Urinary bladder (tissue), 4 donors: ENCODE results near the gene MRPS34. TPM values are rescaled to one million over a fixed set of nuclear protein-coding genes. Genes with fewer than 3 reads are reported as not detected.

Source experiments
- DNase-seq: peaks from one replicate; pipeline ENCODE4 v3.0.0-alpha.2; 2015; ENCODE audit errors: extremely low spot score
- H3K27ac ChIP-seq: one replicate; pipeline ENCODE4 v1.5.1; 2013; ENCODE audit warnings: low read depth, mild to moderate bottlenecking, moderate library complexity
- H3K36me3 ChIP-seq: one replicate; pipeline ENCODE4 v1.6.1; 2013; ENCODE audit warnings: mild to moderate bottlenecking, moderate library complexity; ENCODE audit not compliant: insufficient read depth
- H3K4me1 ChIP-seq: one replicate; pipeline ENCODE4 v1.6.1; 2013; ENCODE audit warnings: mild to moderate bottlenecking, moderate library complexity; ENCODE audit not compliant: insufficient read depth
- H3K4me3 ChIP-seq: one replicate; pipeline ENCODE4 v1.5.1; 2013; ENCODE audit warnings: low read depth, low read length
- whole genome bisulfite sequencing: extraction: QIAGEN DNeasy Blood & Tissue Kit; methylation state at CpG from one replicate; pipeline ENCODE4 v1.1.7; 2013; 5-methylcytosine and 5-hydroxymethylcytosine counted together
- polyA plus RNA-seq: library from polyadenylated mRNA; stranded (reverse); fragments of 200-250 nt; gene quantifications from one replicate; pipeline ENCODE4 v1.2.3, GENCODE V29; 2013
- total RNA-seq: library from RNA; depleted of rRNA; stranded (reverse); fragments of >200 nt; gene quantifications from one replicate; pipeline ENCODE4 v1.2.3, GENCODE V29; 2014
- donor health status: healthy with polysubstance abuse.
- donor health status: healthy.

MRPS34 gene
- total and polyA plus RNA-seq, 2 donors = 21.9 to 98.2 TPM

DNA sequence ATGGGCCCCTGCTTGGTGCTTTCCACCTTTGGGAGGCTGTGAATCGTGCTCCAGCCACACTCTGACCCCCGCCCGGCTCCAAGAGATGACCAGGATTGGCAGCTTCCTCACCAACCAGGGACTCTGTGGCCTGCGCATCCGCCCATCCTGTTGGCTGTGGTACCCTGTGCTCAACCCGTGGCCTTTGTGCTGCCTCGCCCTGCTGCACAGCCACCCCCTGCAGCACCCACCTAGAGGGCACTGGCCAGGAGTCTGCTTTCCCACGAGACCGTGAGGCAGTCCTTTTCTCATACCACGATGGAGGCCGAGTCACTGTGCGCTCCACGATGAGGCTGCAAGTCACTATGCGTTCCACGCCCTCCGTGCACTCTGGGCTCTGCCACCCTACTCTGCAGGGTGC, 21.0 kb downstream of the MRPS34 start:
- no peaks in the 10 kb centered on the region for H3K4me1 ChIP-seq
- peaks cover 4% of the 10 kb centered on the region for H3K36me3 ChIP-seq
- no peak for DNase-seq
- H3K4me3 ChIP-seq = no peak overlapping the region
- H3K27ac ChIP-seq = no peak overlapping the region
- WGBS = 97% methylated on average over 16 of the region's 16 CpGs

DNA sequence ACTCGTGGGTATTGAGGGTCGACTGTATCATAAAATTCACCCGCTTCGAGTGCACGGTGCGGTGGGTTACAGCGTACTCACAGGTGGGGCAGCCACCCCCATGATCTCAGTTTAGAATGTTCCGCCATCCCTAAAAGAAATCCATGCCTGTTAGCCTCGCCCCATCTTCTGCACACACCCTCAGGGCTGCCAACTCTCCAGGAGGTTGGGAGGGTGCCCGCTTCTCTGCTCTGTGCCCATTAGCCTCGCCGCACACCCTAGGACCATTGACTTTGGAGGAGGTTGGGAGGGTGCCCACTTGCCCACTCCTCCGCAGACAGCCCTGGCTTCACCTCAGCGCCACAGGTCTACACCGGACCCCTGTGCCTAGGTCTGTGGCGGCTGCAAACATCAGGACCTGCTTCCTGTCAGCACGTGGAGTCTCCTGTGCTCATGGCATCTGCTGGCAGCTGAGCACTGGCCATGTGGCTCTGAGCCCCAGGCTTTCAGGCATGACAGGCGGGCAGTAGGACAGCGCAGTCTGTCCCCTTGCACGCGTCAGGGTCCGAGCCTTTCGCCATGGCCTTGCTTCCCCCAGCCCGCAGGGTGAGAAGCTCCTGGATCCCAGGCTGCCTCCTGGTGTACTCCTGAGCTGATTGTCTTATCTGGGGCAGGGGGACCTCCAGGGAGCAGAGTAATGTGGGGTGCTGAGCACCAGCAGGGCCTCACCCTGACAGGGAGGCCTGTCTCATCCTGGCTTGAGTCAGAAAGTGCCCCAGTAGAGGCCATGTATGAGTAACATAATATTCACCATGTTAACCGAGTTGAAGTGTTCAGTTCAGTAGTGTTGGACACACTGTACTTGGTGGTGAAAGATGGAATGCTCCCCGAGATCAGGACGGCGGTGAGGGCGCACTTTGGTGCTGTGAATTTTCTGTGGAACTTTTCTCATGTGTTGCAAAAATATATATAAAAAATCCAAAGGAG, 23.5 kb downstream of the MRPS34 start:
- Histone ChIP-seq H3K36me3 (peaks cover 4% of the 10 kb centered on the region), H3K4me3 (no peak overlapping the region), H3K4me1 (no peaks in the 10 kb centered on the region), H3K27ac (no peak overlapping the region)
- WGBS = 95% methylated on average over 29 of the region's 29 CpGs
- no peak for DNase-seq

DNA sequence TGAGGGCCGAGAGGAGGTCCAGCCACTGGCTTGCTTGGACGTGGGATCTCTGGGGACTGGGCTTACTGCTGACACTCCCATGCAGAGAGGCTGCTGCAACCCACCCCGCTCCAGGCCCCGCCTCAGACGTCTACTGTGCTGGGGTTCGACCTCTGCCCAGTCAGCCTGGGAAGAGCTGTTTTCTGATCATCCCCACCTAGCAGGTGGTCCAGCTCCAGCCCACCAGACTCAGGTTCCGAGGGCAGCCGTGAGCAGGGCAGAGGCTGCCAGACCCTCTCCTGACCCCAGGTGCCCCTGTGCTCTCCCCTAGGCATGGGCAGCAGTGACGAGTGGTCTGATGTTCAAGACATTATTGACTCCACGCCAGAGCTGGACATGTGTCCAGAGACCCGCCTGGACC, 25.0 kb downstream of the MRPS34 start:
- Histone ChIP-seq H3K4me1 (no peaks in the 10 kb centered on the region), H3K27ac (no peak overlapping the region), H3K36me3 (peaks cover 4% of the 10 kb centered on the region), H3K4me3 (no peak overlapping the region)
- DNase-seq = no peak
- WGBS = 86% methylated on average over 11 of the region's 11 CpGs

DNA sequence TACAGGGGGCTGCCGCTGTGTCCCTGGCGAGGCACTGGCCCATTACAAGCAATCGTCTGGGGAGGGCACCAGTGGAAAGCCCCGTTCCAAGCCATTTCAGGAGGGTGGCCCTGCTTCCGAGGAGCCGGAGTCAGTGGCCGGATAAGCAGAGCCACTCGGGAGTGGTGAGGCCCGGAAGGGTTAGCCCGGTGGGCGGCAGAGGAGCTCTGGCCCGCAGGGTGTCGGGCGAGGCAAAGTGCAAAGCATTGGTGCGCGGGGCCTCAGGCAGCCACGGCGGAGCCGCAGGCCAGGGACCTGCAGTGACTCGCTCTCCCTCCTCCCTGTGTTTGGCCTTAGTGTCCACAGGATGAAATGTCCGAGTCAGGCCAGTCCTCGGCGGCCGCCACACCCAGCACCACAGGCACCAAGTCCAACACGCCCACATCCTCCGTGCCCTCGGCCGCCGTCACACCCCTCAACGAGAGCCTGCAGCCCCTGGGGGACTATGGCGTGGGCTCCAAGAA, 26.2 kb downstream of the MRPS34 start:
- no peak for DNase-seq
- Histone ChIP-seq H3K27ac (no peak overlapping the region), H3K4me1 (no peaks in the 10 kb centered on the region), H3K36me3 (peaks cover 4% of the 10 kb centered on the region), H3K4me3 (no peak overlapping the region)
- 92% methylated on average over 31 of the region's 31 CpGs for WGBS

DNA sequence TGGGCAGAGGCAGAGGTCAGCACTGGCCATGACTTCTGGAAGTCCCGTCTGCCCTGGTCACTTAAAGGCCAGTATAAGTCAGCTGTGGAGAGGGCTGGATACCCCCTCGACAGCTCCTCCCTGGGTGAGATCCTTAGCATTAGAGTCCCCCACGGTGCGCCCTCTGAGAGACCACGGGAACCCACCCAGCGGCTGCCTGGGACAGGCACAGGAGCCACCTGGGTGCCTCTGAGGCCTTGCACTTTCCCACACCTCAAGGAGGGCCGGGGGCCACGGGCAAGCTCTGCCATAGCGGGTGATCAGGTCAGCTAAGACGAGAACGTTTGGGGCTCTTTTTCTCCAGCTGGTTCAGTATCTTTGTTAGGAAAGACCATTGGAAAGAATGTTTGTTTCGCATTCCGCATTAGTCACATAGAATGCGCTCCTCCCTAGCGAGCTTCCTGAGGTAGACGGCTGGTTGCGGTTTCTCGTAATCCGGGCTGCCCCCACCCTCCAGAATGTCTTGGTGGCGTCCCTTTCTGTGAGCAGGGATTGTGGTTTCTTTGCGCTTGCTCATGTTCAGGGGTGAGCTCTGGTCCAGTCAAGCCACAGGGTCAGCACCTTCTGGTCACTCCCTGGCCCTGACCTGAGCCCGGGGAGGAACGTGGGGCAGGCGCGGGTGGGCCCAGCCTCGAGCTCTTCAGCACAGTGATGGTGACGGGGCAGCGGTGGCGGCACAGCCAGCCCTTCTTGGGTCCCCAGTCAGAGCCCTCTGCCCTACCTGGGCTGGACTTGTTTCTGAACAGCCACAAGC, 26.8 kb downstream of the MRPS34 start:
- H3K27ac ChIP-seq = no peak overlapping the region
- WGBS = 91% methylated on average over 29 of the region's 29 CpGs
- no peaks in the 10 kb centered on the region for H3K4me1 ChIP-seq
- no peak overlapping the region for H3K4me3 ChIP-seq
- no peak for DNase-seq
- peaks cover 4% of the 10 kb centered on the region for H3K36me3 ChIP-seq

DNA sequence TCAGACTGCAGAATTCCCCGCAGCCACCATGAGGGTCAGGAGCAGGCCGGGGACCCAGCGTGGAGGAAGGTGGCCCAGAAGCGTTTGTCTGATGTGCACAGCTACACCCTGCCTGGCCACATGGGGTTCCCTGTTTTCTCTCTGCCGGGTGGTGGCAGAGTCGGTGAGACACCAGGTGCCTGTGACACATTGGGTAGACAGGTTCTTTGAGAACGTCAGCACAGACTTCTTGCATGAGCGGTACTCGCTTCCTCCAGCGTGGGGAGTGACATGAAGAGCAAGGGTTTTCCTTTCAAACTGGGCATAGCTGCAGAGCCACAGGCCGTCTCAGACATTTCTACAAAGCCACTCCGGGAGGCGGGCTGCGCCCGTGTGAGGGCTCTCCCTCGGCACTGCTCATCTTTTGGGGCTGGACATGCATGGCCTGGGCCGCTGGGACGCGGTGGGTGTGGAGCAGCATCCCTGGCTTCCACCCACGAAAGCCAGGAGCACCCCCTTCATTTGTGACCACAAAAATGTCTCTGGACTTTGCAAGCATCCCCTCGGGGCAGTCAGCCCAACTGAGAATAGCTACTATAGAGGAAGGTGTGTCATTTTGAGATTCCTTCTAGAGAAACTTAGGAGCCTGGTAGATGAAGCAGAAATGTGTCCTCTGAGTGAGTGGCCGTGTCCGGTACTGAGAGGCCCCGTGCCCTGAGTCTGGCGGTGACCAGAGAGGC, 27.6 kb downstream of the MRPS34 start:
- no peak overlapping the region for H3K4me3 ChIP-seq
- WGBS = 86% methylated on average over 25 of the region's 25 CpGs
- peaks cover 5% of the 10 kb centered on the region for H3K36me3 ChIP-seq
- DNase-seq = no peak
- no peak overlapping the region for H3K27ac ChIP-seq
- H3K4me1 ChIP-seq = no peaks in the 10 kb centered on the region

DNA sequence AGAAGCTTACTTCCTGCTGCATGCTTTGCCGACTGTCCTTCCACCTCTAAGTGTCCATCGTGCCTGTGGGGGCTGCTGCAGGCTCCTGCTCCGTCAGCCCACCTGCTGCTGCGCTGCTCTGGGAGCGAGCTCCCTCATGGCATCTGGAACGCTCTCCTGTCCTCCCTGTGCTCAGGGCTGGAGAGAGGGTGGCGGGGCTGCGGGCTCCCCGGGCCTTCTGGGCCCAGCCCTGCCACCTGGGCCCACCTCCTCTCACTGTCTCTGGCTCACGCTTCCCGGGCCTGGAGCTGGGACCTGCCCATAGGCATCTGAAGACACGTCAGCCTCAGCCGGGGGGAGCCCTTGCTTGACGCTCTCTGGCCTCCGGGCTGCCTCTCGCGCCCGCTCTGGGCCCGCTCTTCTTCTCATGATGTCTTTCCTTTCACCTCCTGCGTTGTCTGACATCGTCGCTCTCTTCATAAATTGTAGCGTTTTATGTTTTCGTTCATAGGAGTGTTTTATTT, 28.5 kb downstream of the MRPS34 start:
- Histone ChIP-seq H3K27ac (no peak overlapping the region), H3K4me3 (no peak overlapping the region), H3K36me3 (peaks cover 5% of the 10 kb centered on the region), H3K4me1 (no peaks in the 10 kb centered on the region)
- WGBS = 91% methylated on average over 24 of the region's 24 CpGs
- DNase-seq = no peak

DNA sequence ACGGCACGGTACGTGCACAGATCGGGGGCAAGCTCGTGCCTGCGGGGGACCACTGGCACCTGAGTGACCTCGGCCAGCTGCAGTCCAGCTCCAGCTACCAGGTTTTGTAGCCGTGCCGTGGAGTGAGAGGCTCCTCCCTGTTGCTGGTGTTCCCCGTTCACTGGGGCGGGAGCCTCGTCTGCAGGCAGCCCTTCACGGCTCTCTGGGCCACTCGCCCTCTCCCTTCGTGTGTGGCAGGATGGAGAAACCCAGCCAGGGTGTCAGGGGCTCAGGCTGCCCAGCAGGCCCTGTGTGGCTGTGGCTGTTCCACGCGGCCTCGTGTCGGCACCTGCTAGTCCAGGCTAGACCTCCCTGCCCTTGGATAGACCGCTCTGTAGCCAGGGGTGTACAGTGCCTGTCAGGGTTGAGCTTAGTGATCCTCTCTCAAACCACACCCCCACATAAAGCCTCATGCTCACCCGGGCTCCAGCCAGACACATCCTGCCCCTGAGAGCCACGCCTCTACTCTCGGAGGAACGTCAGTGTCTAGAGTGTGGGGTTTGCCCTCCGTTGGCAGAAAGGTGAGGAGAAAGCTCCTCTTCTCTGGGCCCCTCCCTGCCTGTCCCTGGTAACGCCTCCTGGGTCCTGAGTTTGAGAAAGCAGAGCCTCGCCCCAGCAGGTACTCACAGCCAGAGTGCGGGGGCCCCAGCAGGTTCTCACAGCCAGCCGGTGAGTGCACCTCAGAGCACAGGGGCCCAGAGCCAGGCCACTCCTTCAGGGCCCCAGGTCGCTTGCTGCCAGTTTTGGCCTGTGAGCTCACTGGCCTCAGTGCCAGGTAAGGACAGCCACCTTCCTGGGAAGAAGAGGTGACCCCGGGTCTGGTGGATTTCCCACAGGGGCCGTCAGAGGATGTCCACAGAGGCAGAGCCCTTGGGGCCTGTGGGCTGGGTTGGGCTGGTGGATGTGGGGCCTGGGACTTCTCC, 29.3 kb downstream of the MRPS34 start:
- 89% methylated on average over 32 of the region's 32 CpGs for WGBS
- H3K4me3 ChIP-seq = no peak overlapping the region
- DNase-seq = no peak
- H3K4me1 ChIP-seq = no peaks in the 10 kb centered on the region
- no peak overlapping the region for H3K27ac ChIP-seq
- H3K36me3 ChIP-seq = peaks cover 5% of the 10 kb centered on the region

DNA sequence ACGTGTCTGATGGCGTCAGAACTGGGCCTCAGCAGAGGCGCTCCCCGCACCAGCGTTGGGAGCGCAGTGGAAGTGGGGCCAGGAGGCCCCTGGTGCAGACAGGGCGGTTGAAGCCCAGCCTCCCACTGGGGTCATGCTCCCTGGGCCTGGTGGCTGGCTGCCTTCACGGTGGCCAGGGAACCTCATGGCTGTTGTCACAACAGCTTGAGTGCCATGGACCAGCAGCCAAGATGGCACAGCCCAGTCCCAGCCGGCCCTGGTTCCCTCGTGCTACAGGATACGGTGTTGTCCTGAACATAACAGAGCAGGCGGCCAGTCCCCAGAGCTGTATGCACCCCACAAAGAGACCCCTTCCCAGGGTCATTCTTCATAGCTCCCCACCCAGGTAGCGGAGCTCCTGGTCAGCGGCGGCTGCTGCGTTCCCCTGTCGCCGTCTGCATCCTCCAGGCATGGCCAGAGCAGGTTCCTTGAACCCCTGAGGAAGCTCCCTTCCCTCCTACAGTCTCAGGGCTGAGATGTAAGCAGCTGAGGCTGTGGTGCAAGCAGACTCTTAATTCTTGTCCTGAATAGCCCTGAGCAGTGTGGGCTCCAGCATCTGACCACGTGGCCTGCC, 31.3 kb downstream of the MRPS34 start:
- no peak for DNase-seq
- no peak overlapping the region for H3K27ac ChIP-seq
- no peaks in the 10 kb centered on the region for H3K4me1 ChIP-seq
- WGBS = 92% methylated on average over 19 of the region's 19 CpGs
- H3K4me3 ChIP-seq = no peak overlapping the region
- peaks cover 2% of the 10 kb centered on the region for H3K36me3 ChIP-seq

DNA sequence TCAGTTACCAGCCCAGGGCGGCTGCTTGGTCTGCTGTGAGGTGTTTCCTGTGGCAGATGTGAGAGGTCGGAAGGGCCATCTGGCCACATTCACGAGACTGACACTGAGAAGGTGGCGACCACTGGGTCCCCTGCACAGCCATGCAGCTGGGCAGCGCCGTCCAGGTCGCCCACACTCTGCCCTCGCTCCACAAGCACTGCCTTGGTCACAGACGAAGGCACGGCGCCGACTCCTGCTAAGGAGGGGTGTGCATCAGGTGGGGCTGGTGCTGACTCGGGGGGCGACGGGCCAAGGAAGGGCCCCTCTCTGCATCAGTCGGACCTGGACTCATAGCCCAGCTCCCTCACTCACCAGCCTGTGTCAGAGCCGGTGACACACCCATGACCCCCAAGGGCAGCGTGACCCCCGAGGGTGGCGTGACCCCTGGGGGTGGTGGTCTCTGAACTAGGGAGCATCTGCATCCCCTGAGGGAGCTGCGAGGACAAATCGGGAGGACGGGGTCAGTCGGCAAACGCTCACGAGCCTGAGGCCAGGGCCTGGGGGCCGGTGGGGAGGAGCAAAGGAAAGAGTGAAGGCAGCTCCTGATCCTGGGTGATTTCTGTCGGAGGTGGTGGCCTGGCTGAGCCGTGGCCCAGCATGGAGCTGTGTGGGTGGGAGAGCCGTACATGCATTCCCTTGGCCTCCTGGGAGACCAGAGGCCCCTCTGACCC, 32.0 kb downstream of the MRPS34 start:
- WGBS = 93% methylated on average over 30 of the region's 30 CpGs

DNA sequence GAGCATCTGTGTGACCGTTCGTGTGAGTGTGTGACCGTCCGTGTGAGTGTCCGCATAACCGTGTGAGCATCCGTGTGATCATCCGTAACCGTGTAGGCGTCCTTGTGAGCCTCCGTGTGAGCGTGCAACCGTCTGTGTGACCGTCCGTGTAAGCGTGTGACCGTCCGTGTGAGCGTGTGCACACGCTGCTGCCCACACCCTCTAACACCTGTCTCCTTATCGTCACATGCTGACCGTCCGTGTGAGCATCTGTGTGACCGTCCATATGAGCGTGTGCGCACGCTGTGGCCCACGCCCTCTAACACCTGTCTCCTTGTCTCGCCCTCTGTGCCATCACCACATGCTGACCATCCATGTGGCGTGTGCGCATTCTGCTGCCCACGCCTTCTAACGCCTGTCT, 32.7 kb downstream of the MRPS34 start:
- H3K27ac ChIP-seq = no peak overlapping the region
- no peak overlapping the region for H3K4me3 ChIP-seq
- no peak for DNase-seq
- no peaks in the 10 kb centered on the region for H3K4me1 ChIP-seq
- WGBS = 97% methylated on average over 33 of the region's 33 CpGs
- peaks cover 2% of the 10 kb centered on the region for H3K36me3 ChIP-seq

More for the DNA sequence above, 32.0 kb downstream of the MRPS34 start:
- no peaks in the 10 kb centered on the region for H3K4me1 ChIP-seq
- H3K27ac ChIP-seq = no peak overlapping the region
- no peak for DNase-seq
- H3K4me3 ChIP-seq = no peak overlapping the region
- H3K36me3 ChIP-seq = peaks cover 2% of the 10 kb centered on the region
